Measurements from ENCODE around the gene TAB2.

- TF ChIP-seq CTCF (IDR thresholded peaks at IDR 0.05; ENCODE audit: low read depth, low read length) (no peak), EZH2phosphoT487 (IDR thresholded peaks at IDR 0.05; ENCODE audit: low read depth) (no peak)
Measured at GRCh38 chr6:149436647-149437046, 119.1 kb downstream of the TAB2 start.
